D721Med (cell line): ENCODE data around the gene ICE1.
"Not testable (repeated sequence)": the region's sequence is repeated elsewhere in the genome, so short reads cannot be mapped to it uniquely, and the experiment has no call there.

ENCODE experiments used
- DNase-seq: peaks from one replicate; pipeline ENCODE4 v3.0.0; 2011; ENCODE audit warnings: low spot score; ENCODE audit not compliant: insufficient read length
- FAIRE-seq: peaks from 2 replicates; lab custom pipeline; 2011; peaks lifted over from hg19 to GRCh38; lab: Jason Lieb, UNC
- CTCF ChIP-seq: IDR thresholded peaks from 2 replicates; pipeline ENCODE4 v1.5.1; 2012; ENCODE audit warnings: mild to moderate bottlenecking, control low read depth; ENCODE audit not compliant: insufficient read depth; ENCODE audit errors: missing control alignments

The ICE1 gene

GRCh38 chr5:5499442-5499841 lies 77.0 kb downstream of the ICE1 start:
- TF ChIP-seq CTCF: no peak
- DNase-seq: no peak
- no peak for FAIRE-seq

GRCh38 chr5:5504325-5504724 lies 81.8 kb downstream of the ICE1 start:
- no peak for FAIRE-seq

GRCh38 chr5:5505815-5506214 lies 83.3 kb downstream of the ICE1 start:
- TF ChIP-seq CTCF: no peak
- no peak for DNase-seq
- FAIRE-seq: no peak

More at GRCh38 chr5:5504325-5504724, 81.8 kb downstream of the ICE1 start:
- DNase-seq: no peak
- TF ChIP-seq CTCF: no peak

GRCh38 chr5:5508391-5508790 lies 85.9 kb downstream of the ICE1 start:
- no peak for DNase-seq
- FAIRE-seq: no peak
- TF ChIP-seq CTCF: no peak

- FAIRE-seq: no peak
- DNase-seq: no peak
- TF ChIP-seq CTCF: no peak
Measured at GRCh38 chr5:5511904-5512416, 89.5 kb downstream of the ICE1 start.

- FAIRE-seq (no peak), DNase-seq (no peak)
- TF ChIP-seq CTCF: no peak
Measured at GRCh38 chr5:5512543-5512942, 90.1 kb downstream of the ICE1 start.

- not testable (repeated sequence) for FAIRE-seq, DNase-seq
Measured at GRCh38 chr5:5520622-5521021, 98.1 kb downstream of the ICE1 start.

GRCh38 chr5:5521029-5521428 lies 98.6 kb downstream of the ICE1 start:
- FAIRE-seq: no peak
- no peak for DNase-seq
- TF ChIP-seq CTCF: no peak
